PC-3 (cell line): Measurements from ENCODE around the gene SCN10A.

Experiments used
- EZH2 ChIP-seq: fragments of 300-600 bp; sonication (generic); IDR thresholded peaks from one replicate; pipeline ENCODE4 v1.6.1; 2017; ENCODE audit warnings: antibody characterized with exemption, mild to moderate bottlenecking, low read length; ENCODE audit not compliant: unreplicated experiment
- TF ChIP-seq, protein P1 (sequence below): fragments of 300-600 bp; sonication (generic); conservative IDR thresholded peaks from 2 replicates; pipeline ENCODE4 v1.5.1; 2017; ENCODE audit warnings: antibody characterized with exemption, low read depth, mild to moderate bottlenecking, low read length

DNA sequence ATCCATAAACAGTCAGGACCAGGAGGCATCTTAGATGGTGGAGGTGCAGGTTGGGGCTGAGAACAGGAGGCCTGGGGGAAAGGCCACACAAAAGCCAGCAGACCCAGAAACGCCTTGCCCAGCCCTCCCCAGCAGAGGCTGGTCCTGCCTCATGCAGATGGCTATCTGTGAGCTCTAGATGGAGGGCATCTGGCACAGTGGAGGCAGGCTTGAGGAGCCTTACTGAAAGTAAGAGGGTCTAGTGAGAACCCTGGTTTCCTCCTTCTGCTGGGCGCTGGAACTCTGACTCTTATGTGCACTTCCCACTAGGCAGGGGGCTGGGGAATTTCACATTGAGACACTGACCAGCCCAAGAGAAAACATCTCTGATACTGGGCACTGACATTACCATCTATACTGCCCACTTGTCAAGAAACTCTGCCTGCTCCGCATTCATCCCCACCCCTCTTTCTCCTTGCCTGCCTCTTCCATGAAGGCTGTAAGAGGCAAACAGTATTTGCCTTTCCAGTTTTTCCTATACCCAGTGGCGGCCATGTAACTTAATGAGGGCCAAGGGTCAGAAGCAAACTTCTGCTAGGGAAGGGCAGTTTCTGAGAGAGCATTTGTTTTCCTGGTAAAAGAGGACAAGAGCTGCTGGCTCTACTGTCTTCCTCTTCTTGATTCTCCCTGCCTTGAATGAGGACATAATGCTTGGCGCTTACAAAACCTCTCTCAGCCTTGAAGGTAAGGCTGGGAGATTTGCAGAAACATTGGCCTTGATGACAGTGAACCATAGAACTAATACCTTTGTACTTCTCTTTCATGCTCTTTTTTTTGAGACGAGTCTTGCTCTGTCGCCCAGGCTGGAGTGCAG lies 162.1 kb downstream of the SCN10A start:
- no peak for TF ChIP-seq EZH2
- TF ChIP-seq, protein P1, sequence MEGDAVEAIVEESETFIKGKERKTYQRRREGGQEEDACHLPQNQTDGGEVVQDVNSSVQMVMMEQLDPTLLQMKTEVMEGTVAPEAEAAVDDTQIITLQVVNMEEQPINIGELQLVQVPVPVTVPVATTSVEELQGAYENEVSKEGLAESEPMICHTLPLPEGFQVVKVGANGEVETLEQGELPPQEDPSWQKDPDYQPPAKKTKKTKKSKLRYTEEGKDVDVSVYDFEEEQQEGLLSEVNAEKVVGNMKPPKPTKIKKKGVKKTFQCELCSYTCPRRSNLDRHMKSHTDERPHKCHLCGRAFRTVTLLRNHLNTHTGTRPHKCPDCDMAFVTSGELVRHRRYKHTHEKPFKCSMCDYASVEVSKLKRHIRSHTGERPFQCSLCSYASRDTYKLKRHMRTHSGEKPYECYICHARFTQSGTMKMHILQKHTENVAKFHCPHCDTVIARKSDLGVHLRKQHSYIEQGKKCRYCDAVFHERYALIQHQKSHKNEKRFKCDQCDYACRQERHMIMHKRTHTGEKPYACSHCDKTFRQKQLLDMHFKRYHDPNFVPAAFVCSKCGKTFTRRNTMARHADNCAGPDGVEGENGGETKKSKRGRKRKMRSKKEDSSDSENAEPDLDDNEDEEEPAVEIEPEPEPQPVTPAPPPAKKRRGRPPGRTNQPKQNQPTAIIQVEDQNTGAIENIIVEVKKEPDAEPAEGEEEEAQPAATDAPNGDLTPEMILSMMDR: no peak
